A549 (cell line): ENCODE measurements around the gene USP17L13.
"Not testable (repeated sequence)": the region's sequence is repeated elsewhere in the genome, so short reads cannot be mapped to it uniquely, and the experiment has no call there.

ENCODE experiments used
- BCL3 ChIP-seq: fragments of >200 bp; sonication (Bioruptor Twin); formaldehyde crosslinking; IDR thresholded peaks from 3 replicates; pipeline ENCODE4 v1.6.1; 2016
- E2F6 ChIP-seq: IDR thresholded peaks from 2 replicates; pipeline ENCODE4 v1.6.1; 2012; ENCODE audit warnings: low read depth, borderline replicate concordance
- EHF ChIP-seq: fragments of 250-450 bp; sonication (Bioruptor Pico); IDR thresholded peaks from 2 replicates; pipeline ENCODE4 v1.5.0; 2020; ENCODE audit warnings: mild to moderate bottlenecking
- POLR2A ChIP-seq: IDR thresholded peaks from 2 replicates; pipeline ENCODE4 v1.6.1; 2012; ENCODE audit warnings: mild to moderate bottlenecking, low read length
- USF2 ChIP-seq: fragments of 450-650 bp; IDR thresholded peaks from 2 replicates; pipeline ENCODE4 v1.6.1; 2014; ENCODE audit warnings: antibody characterized with exemption
- ZC3H11A ChIP-seq: fragments of 450-650 bp; IDR thresholded peaks from 2 replicates; pipeline ENCODE4 v1.6.1; 2014; ENCODE audit warnings: antibody characterized with exemption, mild to moderate bottlenecking
- TF ChIP-seq, protein P1 (sequence below): fragments of >200 bp; sonication (Bioruptor Twin); formaldehyde crosslinking; IDR thresholded peaks from 3 replicates; pipeline ENCODE4 v1.5.1; 2016
- TF ChIP-seq, protein P2 (sequence below): fragments of 200-600 bp; sonication (generic); IDR thresholded peaks from 2 replicates; pipeline ENCODE4 v1.6.1; 2016; ENCODE audit warnings: antibody characterized with exemption, mild to moderate bottlenecking, moderate library complexity
- TF ChIP-seq, protein P3 (sequence below): fragments of 150-350 bp; IDR thresholded peaks from 2 replicates; pipeline ENCODE4 v1.6.1; 2014; ENCODE audit warnings: low read depth, mild to moderate bottlenecking, low read length
- TF ChIP-seq, protein P4 (sequence below): IDR thresholded peaks from 2 replicates; pipeline ENCODE4 v1.6.1; 2012

GRCh38 chr4:9230249-9230648 is 5.6 kb downstream of the USP17L13 start:
- TF ChIP-seq, protein P1, sequence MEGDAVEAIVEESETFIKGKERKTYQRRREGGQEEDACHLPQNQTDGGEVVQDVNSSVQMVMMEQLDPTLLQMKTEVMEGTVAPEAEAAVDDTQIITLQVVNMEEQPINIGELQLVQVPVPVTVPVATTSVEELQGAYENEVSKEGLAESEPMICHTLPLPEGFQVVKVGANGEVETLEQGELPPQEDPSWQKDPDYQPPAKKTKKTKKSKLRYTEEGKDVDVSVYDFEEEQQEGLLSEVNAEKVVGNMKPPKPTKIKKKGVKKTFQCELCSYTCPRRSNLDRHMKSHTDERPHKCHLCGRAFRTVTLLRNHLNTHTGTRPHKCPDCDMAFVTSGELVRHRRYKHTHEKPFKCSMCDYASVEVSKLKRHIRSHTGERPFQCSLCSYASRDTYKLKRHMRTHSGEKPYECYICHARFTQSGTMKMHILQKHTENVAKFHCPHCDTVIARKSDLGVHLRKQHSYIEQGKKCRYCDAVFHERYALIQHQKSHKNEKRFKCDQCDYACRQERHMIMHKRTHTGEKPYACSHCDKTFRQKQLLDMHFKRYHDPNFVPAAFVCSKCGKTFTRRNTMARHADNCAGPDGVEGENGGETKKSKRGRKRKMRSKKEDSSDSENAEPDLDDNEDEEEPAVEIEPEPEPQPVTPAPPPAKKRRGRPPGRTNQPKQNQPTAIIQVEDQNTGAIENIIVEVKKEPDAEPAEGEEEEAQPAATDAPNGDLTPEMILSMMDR = not testable (repeated sequence)
- TF ChIP-seq EHF (CRISPR knock-in tag); USF2; POLR2A; ZC3H11A; BCL3; E2F6: not testable (repeated sequence)
- TF ChIP-seq, protein P2, sequence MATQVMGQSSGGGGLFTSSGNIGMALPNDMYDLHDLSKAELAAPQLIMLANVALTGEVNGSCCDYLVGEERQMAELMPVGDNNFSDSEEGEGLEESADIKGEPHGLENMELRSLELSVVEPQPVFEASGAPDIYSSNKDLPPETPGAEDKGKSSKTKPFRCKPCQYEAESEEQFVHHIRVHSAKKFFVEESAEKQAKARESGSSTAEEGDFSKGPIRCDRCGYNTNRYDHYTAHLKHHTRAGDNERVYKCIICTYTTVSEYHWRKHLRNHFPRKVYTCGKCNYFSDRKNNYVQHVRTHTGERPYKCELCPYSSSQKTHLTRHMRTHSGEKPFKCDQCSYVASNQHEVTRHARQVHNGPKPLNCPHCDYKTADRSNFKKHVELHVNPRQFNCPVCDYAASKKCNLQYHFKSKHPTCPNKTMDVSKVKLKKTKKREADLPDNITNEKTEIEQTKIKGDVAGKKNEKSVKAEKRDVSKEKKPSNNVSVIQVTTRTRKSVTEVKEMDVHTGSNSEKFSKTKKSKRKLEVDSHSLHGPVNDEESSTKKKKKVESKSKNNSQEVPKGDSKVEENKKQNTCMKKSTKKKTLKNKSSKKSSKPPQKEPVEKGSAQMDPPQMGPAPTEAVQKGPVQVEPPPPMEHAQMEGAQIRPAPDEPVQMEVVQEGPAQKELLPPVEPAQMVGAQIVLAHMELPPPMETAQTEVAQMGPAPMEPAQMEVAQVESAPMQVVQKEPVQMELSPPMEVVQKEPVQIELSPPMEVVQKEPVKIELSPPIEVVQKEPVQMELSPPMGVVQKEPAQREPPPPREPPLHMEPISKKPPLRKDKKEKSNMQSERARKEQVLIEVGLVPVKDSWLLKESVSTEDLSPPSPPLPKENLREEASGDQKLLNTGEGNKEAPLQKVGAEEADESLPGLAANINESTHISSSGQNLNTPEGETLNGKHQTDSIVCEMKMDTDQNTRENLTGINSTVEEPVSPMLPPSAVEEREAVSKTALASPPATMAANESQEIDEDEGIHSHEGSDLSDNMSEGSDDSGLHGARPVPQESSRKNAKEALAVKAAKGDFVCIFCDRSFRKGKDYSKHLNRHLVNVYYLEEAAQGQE = not testable (repeated sequence)
- TF ChIP-seq, protein P3, sequence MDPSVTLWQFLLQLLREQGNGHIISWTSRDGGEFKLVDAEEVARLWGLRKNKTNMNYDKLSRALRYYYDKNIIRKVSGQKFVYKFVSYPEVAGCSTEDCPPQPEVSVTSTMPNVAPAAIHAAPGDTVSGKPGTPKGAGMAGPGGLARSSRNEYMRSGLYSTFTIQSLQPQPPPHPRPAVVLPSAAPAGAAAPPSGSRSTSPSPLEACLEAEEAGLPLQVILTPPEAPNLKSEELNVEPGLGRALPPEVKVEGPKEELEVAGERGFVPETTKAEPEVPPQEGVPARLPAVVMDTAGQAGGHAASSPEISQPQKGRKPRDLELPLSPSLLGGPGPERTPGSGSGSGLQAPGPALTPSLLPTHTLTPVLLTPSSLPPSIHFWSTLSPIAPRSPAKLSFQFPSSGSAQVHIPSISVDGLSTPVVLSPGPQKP = not testable (repeated sequence)
- TF ChIP-seq, protein P4, sequence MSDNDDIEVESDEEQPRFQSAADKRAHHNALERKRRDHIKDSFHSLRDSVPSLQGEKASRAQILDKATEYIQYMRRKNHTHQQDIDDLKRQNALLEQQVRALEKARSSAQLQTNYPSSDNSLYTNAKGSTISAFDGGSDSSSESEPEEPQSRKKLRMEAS = not testable (repeated sequence)
